RWPE2 (cell line): ENCODE results near the gene IFT43.

Experiments
- ATAC-seq: fragments of 200-7000 bp; cut with Tn5 transposase; 3 replicates; pipeline ENCODE4 v1.9.1; 2021; ENCODE audit warnings: low read depth
- DNase-seq: peaks from one replicate; pipeline ENCODE4 v3.0.0-alpha.2; 2020; ENCODE audit warnings: low spot score
- H3K27ac ChIP-seq: fragments of 450-650 bp; 2 replicates; pipeline ENCODE4 v1.5.1; 2017; ENCODE audit warnings: mild to moderate bottlenecking; ENCODE audit not compliant: poor library complexity, severe bottlenecking
- H3K27me3 ChIP-seq: fragments of 250-450 bp; sonication (Bioruptor Pico); 2 replicates; pipeline ENCODE4 v1.5.1; 2021; ENCODE audit warnings: mild to moderate bottlenecking, moderate library complexity; ENCODE audit not compliant: insufficient read depth, poor library complexity, severe bottlenecking
- H3K36me3 ChIP-seq: fragments of 250-450 bp; sonication (Bioruptor Pico); 2 replicates; pipeline ENCODE4 v1.5.1; 2020; ENCODE audit warnings: low read depth, mild to moderate bottlenecking, moderate library complexity
- H3K4me1 ChIP-seq: fragments of 250-450 bp; sonication (Bioruptor Pico); 2 replicates; pipeline ENCODE4 v1.5.1; 2021; ENCODE audit warnings: mild to moderate bottlenecking, moderate library complexity; ENCODE audit not compliant: insufficient read depth, poor library complexity, severe bottlenecking
- H3K4me3 ChIP-seq: fragments of 250-450 bp; sonication (Bioruptor Pico); 2 replicates; pipeline ENCODE4 v1.5.1; 2021; ENCODE audit warnings: mild to moderate bottlenecking, moderate library complexity; ENCODE audit not compliant: severe bottlenecking
- H3K9me3 ChIP-seq: fragments of 250-450 bp; sonication (Bioruptor Pico); 2 replicates; pipeline ENCODE4 v1.5.1; 2021; ENCODE audit warnings: mild to moderate bottlenecking, moderate library complexity; ENCODE audit not compliant: severe bottlenecking
- CTCF ChIP-seq: fragments of 450-650 bp; IDR thresholded peaks from one replicate; pipeline ENCODE4 v1.5.1; 2017; ENCODE audit warnings: mild to moderate bottlenecking, moderate library complexity; ENCODE audit not compliant: poor library complexity, severe bottlenecking

The IFT43 gene

GRCh38 chr14:75979071-75979571 lies 6.4 kb upstream of the IFT43 start:
- Histone ChIP-seq H3K4me3 (no peak overlapping the region), H3K36me3 (no peaks in the 10 kb centered on the region), H3K9me3 (no peaks in the 10 kb centered on the region), H3K27ac (no peak overlapping the region), H3K27me3 (no peaks in the 10 kb centered on the region), H3K4me1 (peaks cover 5% of the 10 kb centered on the region)
- no peak for ATAC-seq
- TF ChIP-seq CTCF: peak; percentile 73
- no peak for DNase-seq

GRCh38 chr14:75979648-75980565 lies 5.7 kb upstream of the IFT43 start:
- H3K27me3 ChIP-seq: no peaks in the 10 kb centered on the region
- TF ChIP-seq CTCF: no peak
- no peaks in the 10 kb centered on the region for H3K9me3 ChIP-seq
- H3K36me3 ChIP-seq: no peaks in the 10 kb centered on the region
- H3K27ac ChIP-seq: no peak overlapping the region
- no peak overlapping the region for H3K4me3 ChIP-seq
- DNase-seq (no peak), ATAC-seq (no peak)
- H3K4me1 ChIP-seq: peaks cover 5% of the 10 kb centered on the region

GRCh38 chr14:75980856-75981255 lies 4.7 kb upstream of the IFT43 start:
- no peak for TF ChIP-seq CTCF
- no peaks in the 10 kb centered on the region for H3K36me3 ChIP-seq
- no peak overlapping the region for H3K27ac ChIP-seq
- H3K4me1 ChIP-seq: peaks cover 8% of the 10 kb centered on the region
- H3K27me3 ChIP-seq: no peaks in the 10 kb centered on the region
- no peak for DNase-seq
- no peak for ATAC-seq
- no peaks in the 10 kb centered on the region for H3K9me3 ChIP-seq
- no peak overlapping the region for H3K4me3 ChIP-seq

- no peak for TF ChIP-seq CTCF
- H3K4me3 ChIP-seq: peak within 1 kb of the TSS; percentile 73
- peaks cover 11% of the 10 kb centered on the region for H3K4me1 ChIP-seq
- no peak for DNase-seq
- no peaks in the 10 kb centered on the region for H3K27me3 ChIP-seq
- peak within 1 kb of the TSS; percentile 33 for H3K27ac ChIP-seq
- no peaks in the 10 kb centered on the region for H3K9me3 ChIP-seq
- H3K36me3 ChIP-seq: no peaks in the 10 kb centered on the region
- ATAC-seq: peak; percentile 42
Observed at GRCh38 chr14:75981426-75982265, 3.9 kb upstream of the IFT43 start, which contains the start of gene TGFB3. TGFB3 (minus strand) TSS chr14:75981995; CDS start chr14:75980893, 1,102 bp downstream.
